ENCODE measurements around the gene TMEM63C. TPM values are rescaled to one million over a fixed set of nuclear protein-coding genes. Genes with fewer than 3 reads are reported as not detected.

The TMEM63C gene
- total and polyA plus RNA-seq, 2 donors (not counting 1 experiment from before 2014, with no cell fraction given), result 0.63 to 3.2 TPM

DNA sequence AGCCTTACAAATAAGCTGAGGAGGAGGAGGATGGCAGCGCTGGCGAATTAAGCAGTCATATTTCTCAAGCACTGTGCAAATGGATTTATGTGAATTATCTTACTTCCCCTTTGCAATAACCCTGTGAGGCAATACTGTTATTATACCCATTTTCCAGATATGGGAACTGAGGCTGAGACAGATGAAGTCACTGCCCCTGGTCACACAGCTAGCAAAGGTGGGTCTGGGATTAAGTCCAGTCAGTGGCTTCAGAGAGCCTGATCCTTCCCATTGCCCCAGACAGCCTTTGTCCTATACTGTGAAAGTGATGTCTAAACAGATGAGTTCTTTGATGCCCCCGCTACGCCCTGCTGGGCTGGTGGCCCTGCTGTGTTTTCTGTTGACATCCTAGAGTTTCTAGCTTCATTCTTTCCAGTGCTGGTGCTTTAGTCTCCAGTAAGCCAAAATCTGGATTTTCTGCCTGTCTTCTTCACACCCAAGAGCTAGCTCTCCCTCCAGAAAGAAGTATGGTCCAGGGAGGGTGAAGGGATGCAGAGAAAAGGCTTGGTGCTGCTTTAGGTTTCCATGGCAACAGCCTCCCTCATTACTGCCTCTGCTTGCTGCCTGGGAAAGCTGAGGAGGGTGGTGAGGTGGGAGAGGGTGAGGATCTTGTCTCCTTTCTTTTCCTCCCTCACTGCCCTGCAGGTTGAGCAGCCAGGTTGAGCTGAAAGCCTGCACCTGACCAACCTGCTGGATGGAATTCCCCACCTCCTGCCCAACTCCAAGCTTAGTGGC, 30.7 kb downstream of the TMEM63C start:
- TF ChIP-seq, protein P1, sequence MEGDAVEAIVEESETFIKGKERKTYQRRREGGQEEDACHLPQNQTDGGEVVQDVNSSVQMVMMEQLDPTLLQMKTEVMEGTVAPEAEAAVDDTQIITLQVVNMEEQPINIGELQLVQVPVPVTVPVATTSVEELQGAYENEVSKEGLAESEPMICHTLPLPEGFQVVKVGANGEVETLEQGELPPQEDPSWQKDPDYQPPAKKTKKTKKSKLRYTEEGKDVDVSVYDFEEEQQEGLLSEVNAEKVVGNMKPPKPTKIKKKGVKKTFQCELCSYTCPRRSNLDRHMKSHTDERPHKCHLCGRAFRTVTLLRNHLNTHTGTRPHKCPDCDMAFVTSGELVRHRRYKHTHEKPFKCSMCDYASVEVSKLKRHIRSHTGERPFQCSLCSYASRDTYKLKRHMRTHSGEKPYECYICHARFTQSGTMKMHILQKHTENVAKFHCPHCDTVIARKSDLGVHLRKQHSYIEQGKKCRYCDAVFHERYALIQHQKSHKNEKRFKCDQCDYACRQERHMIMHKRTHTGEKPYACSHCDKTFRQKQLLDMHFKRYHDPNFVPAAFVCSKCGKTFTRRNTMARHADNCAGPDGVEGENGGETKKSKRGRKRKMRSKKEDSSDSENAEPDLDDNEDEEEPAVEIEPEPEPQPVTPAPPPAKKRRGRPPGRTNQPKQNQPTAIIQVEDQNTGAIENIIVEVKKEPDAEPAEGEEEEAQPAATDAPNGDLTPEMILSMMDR (IDR thresholded peaks at IDR 0.05), result no peak
- TF ChIP-seq EZH2 (IDR thresholded peaks at IDR 0.05; ENCODE audit: borderline replicate concordance, insufficient read depth, low read depth, low read length, poor library complexity, severe bottlenecking), result no peak
- Histone ChIP-seq H3K27ac (ENCODE audit: low read length in 2 of 2) (no peak overlapping the region), H3K36me3 (replicated peaks in 1 of 2; ENCODE audit: control extremely low read depth in 1 of 2, control insufficient read depth in 1 of 2, extremely low read depth in 1 of 2, insufficient read depth in 2 of 2, low read length in 1 of 2) (no peaks in the 10 kb centered on the region), H3K27me3 (replicated peaks in 1 of 4; ENCODE audit: control extremely low read depth in 1 of 4, control insufficient read depth in 3 of 4, insufficient read depth in 4 of 4, low read length in 3 of 4) (peaks cover 0 to 10% (median 4%) of the 10 kb centered on the region in 4 experiments), H4K20me1 (ENCODE audit: control insufficient read depth, insufficient read depth, low read length, poor library complexity, severe bottlenecking) (no peaks in the 10 kb centered on the region), H3K9ac (ENCODE audit: low read length) (no peak overlapping the region), H3K79me2 (ENCODE audit: control insufficient read depth, insufficient read depth, low read length) (no peaks in the 10 kb centered on the region), H3K4me3 (ENCODE audit: control extremely low read depth in 1 of 5, extremely low read depth in 1 of 5, insufficient read depth in 1 of 5, low read depth in 2 of 5, low read length in 4 of 5) (no peak overlapping the region), H3K4me1 (ENCODE audit: control insufficient read depth in 2 of 2, insufficient read depth in 2 of 2, low read length in 2 of 2) (peaks cover 0 to 8% of the 10 kb centered on the region in 2 donors), H3K9me3 (ENCODE audit: control extremely low read depth in 1 of 3, control insufficient read depth in 2 of 3, insufficient read depth in 1 of 3, low read length in 2 of 3) (peaks cover 0 to 3% (median 0%) of the 10 kb centered on the region in 3 donors), H3K4me2 (replicated peaks; ENCODE audit: low read depth, low read length, poor library complexity, severe bottlenecking) (no peak overlapping the region), H2AFZ (ENCODE audit: insufficient read depth, low read depth, low read length, poor library complexity, severe bottlenecking) (no peak overlapping the region)
- Mint-ChIP-seq H3K27me3 (peaks cover 22% of the 10 kb centered on the region), H3K9me3 (ENCODE audit: insufficient read depth) (no peaks in the 10 kb centered on the region), H3K27ac (no peak overlapping the region), H3K4me1 (peaks cover 6% of the 10 kb centered on the region), H3K4me3 (no peak overlapping the region)
- DNase-seq (no peak), ATAC-seq (ENCODE audit: low read depth) (no peak)
- intact Hi-C loops (cut with micrococcal nuclease), result no loop called here
- 93% methylated on average over 2 of the region's 4 CpGs for WGBS (ENCODE audit: insufficient coverage)
- CTCF ChIA-PET, result interaction anchor here (1.6 to 3.7 kb wide), 2 partner anchors 60 to 104 kb away, joined by 4 to 13 read pairs; no protein-coding TSS in a partner anchor
- POLR2A ChIA-PET, result no interaction called here
